Measurements from ENCODE around the gene CAMTA1. TPM values are rescaled to one million over a fixed set of nuclear protein-coding genes. Genes with fewer than 3 reads are reported as not detected.

CAMTA1 gene
- total RNA-seq, 1 donor from 2014 or later = 77.6 TPM

- Mint-ChIP-seq H3K4me1 (ENCODE audit: low read depth, unreplicated experiment) (peaks cover 7% of the 10 kb centered on the region), H3K36me3 (ENCODE audit: low read depth, unreplicated experiment) (no peaks in the 10 kb centered on the region), H3K27ac (ENCODE audit: unreplicated experiment) (no peak overlapping the region), H3K4me3 (ENCODE audit: unreplicated experiment) (no peak overlapping the region), H3K27me3 (ENCODE audit: low read depth, unreplicated experiment) (peaks cover 7% of the 10 kb centered on the region), H3K9me3 (ENCODE audit: unreplicated experiment) (no peaks in the 10 kb centered on the region)
- H3K9ac ChIP-seq (ENCODE audit: low read length) = no peak overlapping the region
- H3K27ac ChIP-seq (ENCODE audit: low read depth, low read length) = no peak overlapping the region
- TF ChIP-seq CTCF (IDR thresholded peaks at IDR 0.05; ENCODE audit: insufficient read depth, low read depth, low read length) (no peak), EZH2 (IDR thresholded peaks at IDR 0.05; ENCODE audit: insufficient read depth, low read length) (no peak)
- FAIRE-seq = no peak
- H3K4me1 ChIP-seq (ENCODE audit: insufficient read depth, low read length) = peaks cover 19% of the 10 kb centered on the region
- no peaks in the 10 kb centered on the region for H3K9me3 ChIP-seq (ENCODE audit: insufficient read depth, low read depth, low read length)
- no peaks in the 10 kb centered on the region for H3K79me2 ChIP-seq (ENCODE audit: insufficient read depth, low read length)
- DNase-seq (ENCODE audit: low read depth) = peak; percentile 52
- H3K27me3 ChIP-seq (ENCODE audit: insufficient read depth, low read length) = no peaks in the 10 kb centered on the region
- H3K36me3 ChIP-seq (ENCODE audit: insufficient read depth, low read length) = no peaks in the 10 kb centered on the region
- H3K4me3 ChIP-seq (ENCODE audit: insufficient read depth, low read depth, low read length) = no peak overlapping the region
- H3K4me2 ChIP-seq (ENCODE audit: low read length) = no peak overlapping the region
- H4K20me1 ChIP-seq (ENCODE audit: insufficient read depth, low read length) = no peaks in the 10 kb centered on the region
- H2AFZ ChIP-seq (ENCODE audit: low read depth, low read length) = no peak overlapping the region
These were observed 743.3 kb downstream of the CAMTA1 start for GRCh38 chr1:7528386-7529198.

- Histone ChIP-seq H3K4me1 (ENCODE audit: insufficient read depth, low read length) (peaks cover 26% of the 10 kb centered on the region), H3K27ac (ENCODE audit: low read depth, low read length) (no peak overlapping the region), H3K27me3 (ENCODE audit: insufficient read depth, low read length) (no peaks in the 10 kb centered on the region), H3K9me3 (ENCODE audit: insufficient read depth, low read depth, low read length) (no peaks in the 10 kb centered on the region), H3K4me2 (ENCODE audit: low read length) (no peak overlapping the region), H3K4me3 (ENCODE audit: insufficient read depth, low read depth, low read length) (no peak overlapping the region), H4K20me1 (ENCODE audit: insufficient read depth, low read length) (no peaks in the 10 kb centered on the region), H3K36me3 (ENCODE audit: insufficient read depth, low read length) (no peaks in the 10 kb centered on the region), H3K79me2 (ENCODE audit: insufficient read depth, low read length) (no peaks in the 10 kb centered on the region), H3K9ac (ENCODE audit: low read length) (no peak overlapping the region), H2AFZ (ENCODE audit: low read depth, low read length) (no peak overlapping the region)
- no peak overlapping the region for H3K27ac Mint-ChIP-seq (ENCODE audit: unreplicated experiment)
- no peak for TF ChIP-seq EZH2 (IDR thresholded peaks at IDR 0.05; ENCODE audit: insufficient read depth, low read length)
- no peak for TF ChIP-seq CTCF (IDR thresholded peaks at IDR 0.05; ENCODE audit: insufficient read depth, low read depth, low read length)
- DNase-seq (ENCODE audit: low read depth) (no peak), FAIRE-seq (no peak)
- peaks cover 7% of the 10 kb centered on the region for H3K4me1 Mint-ChIP-seq (ENCODE audit: low read depth, unreplicated experiment)
- no peaks in the 10 kb centered on the region for H3K9me3 Mint-ChIP-seq (ENCODE audit: unreplicated experiment)
- no peaks in the 10 kb centered on the region for H3K36me3 Mint-ChIP-seq (ENCODE audit: low read depth, unreplicated experiment)
- no peak overlapping the region for H3K4me3 Mint-ChIP-seq (ENCODE audit: unreplicated experiment)
- peaks cover 9% of the 10 kb centered on the region for H3K27me3 Mint-ChIP-seq (ENCODE audit: low read depth, unreplicated experiment)
These were observed 744.7 kb downstream of the CAMTA1 start for GRCh38 chr1:7529917-7530316.

Measured in astrocyte (in vitro differentiated cells and primary cell).